ENCODE data around the gene CCNG1. TPM values are rescaled to one million over a fixed set of nuclear protein-coding genes. Genes with fewer than 3 reads are reported as not detected.
"Not testable (repeated sequence)": the region's sequence is repeated elsewhere in the genome, so short reads cannot be mapped to it uniquely, and the experiment has no call there.

CCNG1 gene
- total RNA-seq, 1 donor from 2014 or later, result 73.5 TPM

GRCh38 chr5:163444526-163444925 lies 7.1 kb downstream of the CCNG1 start:
- no peak for ATAC-seq

- ATAC-seq, result no peak
These were observed 8.0 kb downstream of the CCNG1 start for GRCh38 chr5:163445345-163445744.

- no peak for ATAC-seq
These were observed 9.8 kb downstream of the CCNG1 start for GRCh38 chr5:163447191-163447590.

- ATAC-seq, result no peak
These were observed 10.5 kb downstream of the CCNG1 start for GRCh38 chr5:163447875-163448274.

GRCh38 chr5:163448491-163448890 lies 11.1 kb downstream of the CCNG1 start:
- ATAC-seq, result no peak

GRCh38 chr5:163451489-163451888 lies 14.1 kb downstream of the CCNG1 start:
- no peak for ATAC-seq

- no peak for ATAC-seq
These were observed 16.3 kb downstream of the CCNG1 start for GRCh38 chr5:163453705-163454104.

GRCh38 chr5:163455406-163455805 lies 18.0 kb downstream of the CCNG1 start:
- ATAC-seq, result not testable (repeated sequence)

- no peak for ATAC-seq
These were observed 18.7 kb downstream of the CCNG1 start for GRCh38 chr5:163456029-163456589.

GRCh38 chr5:163456840-163457239 lies 19.4 kb downstream of the CCNG1 start:
- no peak for ATAC-seq

GRCh38 chr5:163458778-163459385 lies 21.5 kb downstream of the CCNG1 start:
- no peak for ATAC-seq

- no peak for ATAC-seq
These were observed 22.0 kb downstream of the CCNG1 start for GRCh38 chr5:163459462-163459818.

GRCh38 chr5:163459819-163460561 lies 22.6 kb downstream of the CCNG1 start, which contains the start of gene NUDCD2:
Gene NUDCD2, minus strand, starts transcription at chr5:163460102. Its CDS starts 52 bp downstream, at chr5:163460050.
- ATAC-seq, result peak; percentile 97

- no peak for ATAC-seq
These were observed 23.3 kb downstream of the CCNG1 start, which contains the start of gene HMMR for GRCh38 chr5:163460562-163461171. Gene HMMR, plus strand, starts transcription at chr5:163460632. Its CDS starts 61 bp downstream, at chr5:163460693.

GRCh38 chr5:163463063-163463435 lies 25.7 kb downstream of the CCNG1 start:
- no peak for ATAC-seq

- ATAC-seq, result no peak
These were observed 30.3 kb downstream of the CCNG1 start for GRCh38 chr5:163467682-163468081.

GRCh38 chr5:163473635-163474243 lies 36.3 kb downstream of the CCNG1 start:
- peak; percentile 57 for ATAC-seq

- no peak for ATAC-seq
These were observed 38.0 kb downstream of the CCNG1 start for GRCh38 chr5:163475411-163475810.

GRCh38 chr5:163478126-163478981 lies 41.0 kb downstream of the CCNG1 start:
- ATAC-seq, result no peak

- ATAC-seq, result no peak
These were observed 41.5 kb downstream of the CCNG1 start for GRCh38 chr5:163478982-163479271.

- no peak for ATAC-seq
These were observed 51.8 kb downstream of the CCNG1 start for GRCh38 chr5:163489055-163489744.

- ATAC-seq, result no peak
These were observed 52.3 kb downstream of the CCNG1 start for GRCh38 chr5:163489745-163490075.
